GM18907 (cell line): ENCODE measurements around the gene OSBPL10.
"Not testable (repeated sequence)": the region's sequence is repeated elsewhere in the genome, so short reads cannot be mapped to it uniquely, and the experiment has no call there.

Source experiments
- ATAC-seq: cut with Tn5 transposase; IDR thresholded peaks from one replicate; pipeline ENCODE4 v1.9.1; 2021; ENCODE audit warnings: mild to moderate bottlenecking, moderate library complexity; ENCODE audit not compliant: unreplicated experiment

Gene OSBPL10

GRCh38 chr3:31981206-31982181, at the start of gene OSBPL10, which contains the start of gene ZNF860:
Gene OSBPL10 (minus strand): TSS chr3:31981262. CDS start chr3:31981179, 83 bp downstream.
Gene ZNF860 (plus strand): TSS chr3:31981750. CDS start chr3:31989080, 7,330 bp downstream.
- ATAC-seq, result peak; percentile 28

- no peak for ATAC-seq
These were observed 45.5 kb upstream of the OSBPL10 start for GRCh38 chr3:32026593-32026992.

- ATAC-seq, result no peak
These were observed 41.9 kb upstream of the OSBPL10 start for GRCh38 chr3:32022947-32023346.

GRCh38 chr3:32021748-32022147, 40.7 kb upstream of the OSBPL10 start:
- no peak for ATAC-seq

- no peak for ATAC-seq
These were observed 40.1 kb upstream of the OSBPL10 start for GRCh38 chr3:32021155-32021554.

GRCh38 chr3:32018757-32019564, 37.9 kb upstream of the OSBPL10 start:
- ATAC-seq, result no peak

GRCh38 chr3:32017286-32017685, 36.2 kb upstream of the OSBPL10 start:
- ATAC-seq, result no peak

- not testable (repeated sequence) for ATAC-seq
These were observed 34.6 kb upstream of the OSBPL10 start for GRCh38 chr3:32015638-32016037.

GRCh38 chr3:32010699-32011098, 29.6 kb upstream of the OSBPL10 start:
- not testable (repeated sequence) for ATAC-seq

- no peak for ATAC-seq
These were observed 28.9 kb upstream of the OSBPL10 start for GRCh38 chr3:32009957-32010356.

GRCh38 chr3:32009101-32009500, 28.0 kb upstream of the OSBPL10 start:
- ATAC-seq, result no peak

- no peak for ATAC-seq
These were observed 23.2 kb upstream of the OSBPL10 start for GRCh38 chr3:32004113-32004765.

- ATAC-seq, result no peak
These were observed 22.3 kb upstream of the OSBPL10 start for GRCh38 chr3:32003380-32003779.

- no peak for ATAC-seq
These were observed 21.7 kb upstream of the OSBPL10 start for GRCh38 chr3:32002561-32003368.

GRCh38 chr3:32000877-32001276, 19.8 kb upstream of the OSBPL10 start:
- ATAC-seq, result no peak

- peak; percentile 48 for ATAC-seq
These were observed 18.9 kb upstream of the OSBPL10 start for GRCh38 chr3:31999907-32000439.

GRCh38 chr3:31997500-31997899, 16.4 kb upstream of the OSBPL10 start:
- ATAC-seq, result no peak

GRCh38 chr3:31996195-31996594, 15.1 kb upstream of the OSBPL10 start:
- ATAC-seq, result no peak

- ATAC-seq, result not testable (repeated sequence)
These were observed 14.0 kb upstream of the OSBPL10 start for GRCh38 chr3:31995026-31995425.

GRCh38 chr3:31993843-31994242, 12.8 kb upstream of the OSBPL10 start:
- no peak for ATAC-seq
